Testis (tissue), 3 donors: ENCODE results near the gene CHST3. TPM values are rescaled to one million over a fixed set of nuclear protein-coding genes. Genes with fewer than 3 reads are reported as not detected.

Source experiments
- DNase-seq: peaks from one replicate; pipeline ENCODE4 v3.0.0-alpha.2; 2019
- H3K27ac ChIP-seq, 2 donors: fragments of 200-600 bp; sonication (generic); one replicate each; pipeline ENCODE4 v1.5.1; 2019
- H3K27me3 ChIP-seq: fragments of 200-600 bp; sonication (generic); one replicate; pipeline ENCODE4 v1.5.1; 2019
- H3K36me3 ChIP-seq: fragments of 200-600 bp; sonication (generic); one replicate; pipeline ENCODE4 v1.5.1; 2017; ENCODE audit warnings: low read depth; ENCODE audit errors: missing control alignments
- H3K4me1 ChIP-seq: fragments of 200-600 bp; sonication (generic); one replicate; pipeline ENCODE4 v1.5.1; 2019
- H3K4me3 ChIP-seq, 2 donors: fragments of 200-600 bp; sonication (generic); one replicate each; pipeline ENCODE4 v1.5.1; 2017 to 2019
- H3K9me3 ChIP-seq: fragments of 200-600 bp; sonication (generic); one replicate; pipeline ENCODE4 v1.5.1; 2017
- CTCF ChIP-seq, 3 experiments: fragments of 450-650 bp in 2 of 3; fragments of 200-600 bp in 1 of 3; sonication (generic) in 1 of 3; IDR thresholded peaks; one replicate each; pipeline ENCODE4 v1.5.1; 2016 to 2019; ENCODE audit warnings: antibody characterized with exemption in 3 of 3, mild to moderate bottlenecking in 2 of 3, moderate library complexity in 1 of 3
- POLR2A ChIP-seq: fragments of 450-650 bp; IDR thresholded peaks from one replicate; pipeline ENCODE4 v1.6.1; 2017; ENCODE audit warnings: antibody characterized with exemption, mild to moderate bottlenecking, moderate library complexity
- WGBS, 2 donors: methylation state at CpG; one replicate each; pipeline ENCODE4 v1.1.5; 2018; 5-methylcytosine and 5-hydroxymethylcytosine counted together
- intact Hi-C: fragments of 100-400 bp; cut with DNase I; formaldehyde crosslinking; loops from one replicate; pipeline ENCODE4 v1.15.1; 2023; ENCODE audit warnings: low total_unique reads
- polyA plus RNA-seq: library from polyadenylated mRNA; stranded (reverse); fragments of 350-450 nt; fragmentation: Illumina TruSeq; extraction: RNeasy Lipid Tissue Mini Kit (QIAGEN cat#74804); gene quantifications from one replicate; pipeline ENCODE4 v1.2.3, GENCODE V29; 2014; ENCODE audit warnings: low read depth, low replicate concordance; ENCODE audit not compliant: insufficient read depth
- total RNA-seq, 2 donors: library from RNA; depleted of rRNA; stranded (reverse); fragments of >200 nt; gene quantifications; one replicate each; pipeline ENCODE4 v1.2.3, GENCODE V29; 2016

The CHST3 gene
- total and polyA plus RNA-seq, 3 donors from 2014 or later, result 55.3 to 218 (median 107) TPM

- 60 to 83% methylated on average over 5 of the region's 5 CpGs for WGBS, 2 donors
- intact Hi-C loops, result loop anchor here (10.0 kb wide), 1 partner anchor 159 kb away; the partner anchor contains the start of genes ANAPC16 and ASCC1
- H3K4me3 ChIP-seq, result no peak overlapping the region
- H3K9me3 ChIP-seq, result no peaks in the 10 kb centered on the region
- peak; percentile 76 for DNase-seq
- TF ChIP-seq CTCF (IDR thresholded peaks at IDR 0.05) (no peak), POLR2A (no peak)
- H3K27ac ChIP-seq, result no peak overlapping the region
- no peaks in the 10 kb centered on the region for H3K27me3 ChIP-seq
- no peaks in the 10 kb centered on the region for H3K36me3 ChIP-seq
- peaks cover 13% of the 10 kb centered on the region for H3K4me1 ChIP-seq
Measured at GRCh38 chr10:72056113-72056512, 91.9 kb downstream of the CHST3 start.

- no peaks in the 10 kb centered on the region for H3K27me3 ChIP-seq
- 83 to 89% methylated on average over 19 to 25 of the region's 25 CpGs for WGBS, 2 donors
- no peak for DNase-seq
- no peak overlapping the region for H3K4me3 ChIP-seq
- intact Hi-C loops, result loop anchor here (10.0 kb wide), 1 partner anchor 158 kb away; the partner anchor contains the start of genes ANAPC16 and ASCC1
- H3K27ac ChIP-seq, result peak overlapping the region in 1 of 2 donors; percentile 41
- H3K9me3 ChIP-seq, result no peaks in the 10 kb centered on the region
- no peaks in the 10 kb centered on the region for H3K36me3 ChIP-seq
- TF ChIP-seq CTCF (IDR thresholded peaks at IDR 0.05), result no peak
- TF ChIP-seq POLR2A, result no peak
- peaks cover 13% of the 10 kb centered on the region for H3K4me1 ChIP-seq
Measured at GRCh38 chr10:72056932-72057751, 92.9 kb downstream of the CHST3 start.

GRCh38 chr10:72058347-72058898 is 94.2 kb downstream of the CHST3 start:
- H3K27me3 ChIP-seq, result no peaks in the 10 kb centered on the region
- no peak overlapping the region for H3K4me3 ChIP-seq
- H3K9me3 ChIP-seq, result no peaks in the 10 kb centered on the region
- intact Hi-C loops, result loop anchor here (10.0 kb wide), 1 partner anchor 156 kb away; the partner anchor contains the start of genes ANAPC16 and ASCC1
- no peaks in the 10 kb centered on the region for H3K36me3 ChIP-seq
- 79 to 91% methylated on average over 12 of the region's 12 CpGs for WGBS, 2 donors
- H3K4me1 ChIP-seq, result peaks cover 13% of the 10 kb centered on the region
- DNase-seq, result no peak
- peak overlapping the region in 1 of 2 donors; percentile 45 for H3K27ac ChIP-seq
- TF ChIP-seq CTCF (IDR thresholded peaks at IDR 0.05) (no peak), POLR2A (no peak)

GRCh38 chr10:72058989-72059842 is 95.0 kb downstream of the CHST3 start:
- 76 to 80% methylated on average over 21 of the region's 21 CpGs for WGBS, 2 donors
- Histone ChIP-seq H3K4me1 (peaks cover 13% of the 10 kb centered on the region), H3K9me3 (no peaks in the 10 kb centered on the region), H3K27ac (no peak overlapping the region), H3K27me3 (no peaks in the 10 kb centered on the region), H3K4me3 (no peak overlapping the region), H3K36me3 (no peaks in the 10 kb centered on the region)
- intact Hi-C loops, result loop anchor here (10.0 kb wide), 1 partner anchor 156 kb away; the partner anchor contains the start of genes ANAPC16 and ASCC1
- DNase-seq, result no peak
- TF ChIP-seq POLR2A (no peak), CTCF (IDR thresholded peaks at IDR 0.05) (no peak)
